SK-N-SH (cell line): ENCODE results near the gene MMD. TPM values are rescaled to one million over a fixed set of nuclear protein-coding genes. Genes with fewer than 3 reads are reported as not detected.

Experiments
- CTCF ChIA-PET: fragments of 300-600, 350-600 bp; formaldehyde crosslinking; extraction: SDS; loops from one replicate; lab custom pipeline; 2021; lab: Yijun Ruan, JAX
- POLR2A ChIA-PET: fragments of 350-600 bp; sonication (Branson Sonifier 250); formaldehyde crosslinking; extraction: SDS; loops from one replicate; lab custom pipeline; 2020; ENCODE audit warnings: antibody characterized with exemption, inconsistent platforms; lab: Yijun Ruan, JAX
- DNase-seq: peaks from one replicate; pipeline ENCODE4 v3.0.0; 2012
- H2AFZ ChIP-seq: fragments of 200-600 bp; sonication (generic); 2 replicates; pipeline ENCODE4 v1.8.1; 2016; ENCODE audit warnings: antibody characterized with exemption, mild to moderate bottlenecking, low read depth
- H3F3A ChIP-seq: fragments of 200-600 bp; sonication (generic); replicated peaks from 2 replicates; pipeline ENCODE3; 2016; ENCODE audit warnings: antibody characterized with exemption, mild to moderate bottlenecking; ENCODE audit not compliant: insufficient read depth
- H3K27ac ChIP-seq, 2 experiments: fragments of 200-500 bp in 1 of 2; fragments of 200-600 bp in 1 of 2; sonication (Bioruptor generic) in 1 of 2; sonication (generic), shearing (Covaris generic) in 1 of 2; 2 replicates each; pipeline versions ENCODE4 v1.5.1 to v1.6.1; 2014 to 2016; ENCODE audit warnings: low read depth in 2 of 2, inconsistent platforms in 1 of 2, low read length in 1 of 2, mild to moderate bottlenecking in 1 of 2, mixed read lengths in 1 of 2
- H3K27me3 ChIP-seq: fragments of 200-600 bp; sonication (generic), shearing (Covaris generic); 2 replicates; pipeline ENCODE4 v1.6.1; 2016; ENCODE audit warnings: mixed run types; ENCODE audit not compliant: insufficient read depth
- H3K36me3 ChIP-seq, 2 experiments: fragments of 200-500 bp in 1 of 2; fragments of 200-600 bp in 1 of 2; sonication (Bioruptor generic) in 1 of 2; sonication (generic) in 1 of 2; replicated peaks in 1 of 2; 2 replicates each; pipeline versions ENCODE3 to v1.5.1; 2014 to 2016; ENCODE audit warnings: low read length in 1 of 2, mild to moderate bottlenecking in 1 of 2; ENCODE audit not compliant: insufficient read depth in 2 of 2, control insufficient read depth in 1 of 2
- H3K4me1 ChIP-seq, 2 experiments: fragments of 200-500 bp in 1 of 2; fragments of 200-600 bp in 1 of 2; sonication (Bioruptor generic) in 1 of 2; sonication (generic), shearing (Covaris generic) in 1 of 2; 2 replicates each; pipeline versions ENCODE4 v1.5.1 to v1.6.1; 2014 to 2016; ENCODE audit warnings: low read depth in 1 of 2, low read length in 1 of 2, mixed run types in 1 of 2; ENCODE audit not compliant: insufficient read depth in 2 of 2, control insufficient read depth in 1 of 2
- H3K4me2 ChIP-seq: fragments of 200-600 bp; sonication (generic), shearing (Covaris generic); 2 replicates; pipeline ENCODE4 v1.6.1; 2017; ENCODE audit warnings: mixed run types
- H3K4me3 ChIP-seq, 2 experiments: fragments of 200-500 bp in 1 of 2; fragments of 200-600 bp in 1 of 2; sonication (Bioruptor generic) in 1 of 2; sonication (generic), shearing (Covaris generic) in 1 of 2; 2 replicates each; pipeline versions ENCODE4 v1.5.1 to v1.8.1; 2014 to 2016; ENCODE audit warnings: low read depth in 2 of 2, inconsistent platforms in 1 of 2, low read length in 1 of 2, mild to moderate bottlenecking in 1 of 2, mixed read lengths in 1 of 2, moderate library complexity in 1 of 2
- H3K79me2 ChIP-seq: fragments of 200-600 bp; sonication (generic); 2 replicates; pipeline ENCODE4 v1.8.1; 2017; ENCODE audit warnings: mild to moderate bottlenecking; ENCODE audit not compliant: insufficient read depth
- H3K9ac ChIP-seq: fragments of 200-600 bp; sonication (generic); 2 replicates; pipeline ENCODE4 v1.6.1; 2017; ENCODE audit warnings: mixed run types
- H3K9me2 ChIP-seq: fragments of 200-600 bp; sonication (generic); 2 replicates; pipeline ENCODE4 v1.6.1; 2017; ENCODE audit warnings: mixed run types
- H3K9me3 ChIP-seq: fragments of 200-600 bp; sonication (generic); 2 replicates; pipeline ENCODE4 v1.6.1; 2017; ENCODE audit warnings: mixed run types, mild to moderate bottlenecking, moderate library complexity
- H4K20me1 ChIP-seq: fragments of 200-600 bp; sonication (generic); 2 replicates; pipeline ENCODE4 v1.6.1; 2017; ENCODE audit warnings: mild to moderate bottlenecking, mixed run types; ENCODE audit not compliant: insufficient read depth
- CHD2 ChIP-seq: fragments of 150-350 bp; IDR thresholded peaks from 2 replicates; pipeline ENCODE4 v1.6.1; 2018; ENCODE audit warnings: low read length; ENCODE audit not compliant: partially characterized antibody
- EP300 ChIP-seq, 2 experiments: IDR thresholded peaks; 2 replicates each; pipeline versions ENCODE4 v1.4.0 to v1.6.1; 2012; ENCODE audit warnings: borderline replicate concordance in 1 of 2, low read depth in 1 of 2, low read length in 1 of 2
- EZH2phosphoT487 ChIP-seq: fragments of 200-600 bp; sonication (generic); IDR thresholded peaks from 2 replicates; pipeline ENCODE4 v1.6.1; 2017; ENCODE audit warnings: low read depth, mixed run types, mild to moderate bottlenecking, antibody characterized with exemption, moderate library complexity, borderline replicate concordance
- FOSL2 ChIP-seq: IDR thresholded peaks from 2 replicates; pipeline ENCODE4 v1.4.0; 2012; ENCODE audit warnings: low read depth, mild to moderate bottlenecking, moderate library complexity, borderline replicate concordance
- FOXJ3 ChIP-seq: sonication (generic); formaldehyde crosslinking; IDR thresholded peaks from 2 replicates; pipeline ENCODE4 v1.5.1; 2020; ENCODE audit warnings: mild to moderate bottlenecking, missing genetic modification reagents
- FOXM1 ChIP-seq: IDR thresholded peaks from 2 replicates; pipeline ENCODE4 v1.4.0; 2012; ENCODE audit warnings: low read depth, mild to moderate bottlenecking
- JUND ChIP-seq: IDR thresholded peaks from 2 replicates; pipeline ENCODE4 v1.4.0; 2012
- NFIC ChIP-seq: IDR thresholded peaks from 2 replicates; pipeline ENCODE4 v1.4.0; 2012; ENCODE audit warnings: borderline replicate concordance
- POLR2AphosphoS5 ChIP-seq: IDR thresholded peaks from 2 replicates; pipeline ENCODE4 v1.6.1; 2012; ENCODE audit warnings: low read depth, low read length
- RCOR1 ChIP-seq: fragments of 150-350 bp; IDR thresholded peaks from 2 replicates; pipeline ENCODE4 v1.6.1; 2017; ENCODE audit warnings: antibody characterized with exemption, low read length
- RXRA ChIP-seq: IDR thresholded peaks from 2 replicates; pipeline ENCODE4 v1.4.0; 2012; ENCODE audit warnings: low read depth, mild to moderate bottlenecking, borderline replicate concordance
- SIN3A ChIP-seq: IDR thresholded peaks from 2 replicates; pipeline ENCODE4 v1.6.1; 2012; ENCODE audit warnings: low read depth, mild to moderate bottlenecking, low read length, moderate library complexity, borderline replicate concordance
- TEAD4 ChIP-seq: IDR thresholded peaks from 2 replicates; pipeline ENCODE4 v1.4.0; 2012; ENCODE audit warnings: mild to moderate bottlenecking, borderline replicate concordance; ENCODE audit not compliant: insufficient read depth
- YY1 ChIP-seq: IDR thresholded peaks from 2 replicates; pipeline ENCODE4 v1.4.0; 2012; ENCODE audit warnings: low read depth, mild to moderate bottlenecking
- WGBS: methylation state at CpG from one replicate; pipeline ENCODE4 v1.1.6; 2017; ENCODE audit warnings: low lambda C conversion rate; 5-methylcytosine and 5-hydroxymethylcytosine counted together
- polyA plus RNA-seq, 3 experiments: library from polyadenylated mRNA; depleted of rRNA; stranded (reverse); fragments of >200 nt; gene quantifications; 2 replicates each; pipeline ENCODE4 v1.2.3, GENCODE V29; 2012
- TF ChIP-seq, protein P1 (sequence below): IDR thresholded peaks from 2 replicates; pipeline ENCODE4 v1.4.0; 2012; ENCODE audit warnings: low read depth, borderline replicate concordance
- TF ChIP-seq, protein P2 (sequence below): IDR thresholded peaks from 2 replicates; pipeline ENCODE4 v1.4.0; 2012; ENCODE audit warnings: low read depth
- TF ChIP-seq, protein P3 (sequence below): fragments of 200-600 bp; sonication (generic); IDR thresholded peaks from 2 replicates; pipeline ENCODE4 v1.6.1; 2017; ENCODE audit warnings: antibody characterized with exemption, mild to moderate bottlenecking, moderate library complexity
- TF ChIP-seq, protein P4 (sequence below): IDR thresholded peaks from 2 replicates; pipeline ENCODE4 v1.6.1; 2012; ENCODE audit warnings: mild to moderate bottlenecking, low read depth, low read length, moderate library complexity
- TF ChIP-seq, protein P5 (sequence below): IDR thresholded peaks from 2 replicates; pipeline ENCODE4; 2012

The MMD gene
- polyA plus RNA-seq, 1 of the 3 experiments (the other 2 are of a cell fraction), result 10.9 TPM

DNA sequence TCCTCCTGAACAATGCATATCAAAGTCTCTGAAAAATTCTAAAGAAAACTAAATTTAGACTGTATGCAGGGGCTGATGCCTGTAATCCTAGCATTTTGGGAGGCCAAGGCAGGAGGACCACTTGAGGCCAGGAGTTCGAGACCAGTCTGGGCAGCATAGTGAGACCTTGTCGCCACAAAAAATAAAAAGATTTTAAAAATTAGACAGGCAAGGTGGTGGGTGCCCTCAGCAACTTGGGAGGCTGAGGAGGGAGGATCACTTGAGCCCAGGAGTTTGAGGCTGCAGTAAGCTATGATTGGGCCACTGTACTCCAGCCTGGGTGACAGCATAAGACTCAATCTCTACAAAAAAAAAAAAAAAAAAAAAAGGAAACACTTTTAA lies 30.1 kb upstream of the MMD start:
- Histone ChIP-seq H3K79me2 (no peaks in the 10 kb centered on the region), H3K36me3 (no peaks in the 10 kb centered on the region), H2AFZ (peak overlapping the region; percentile 19; the same call in 1 of the 2 replicates), H3K27ac (peak overlapping the region; percentile 81 to 92), H3K4me3 (no peak overlapping the region), H3F3A (peaks cover 25% of the 10 kb centered on the region), H3K9me2 (no peaks in the 10 kb centered on the region), H3K9ac (peak overlapping the region; percentile 24; the same call in 1 of the 2 replicates), H3K4me1 (peaks cover 21 to 54% of the 10 kb centered on the region in 2 experiments), H3K27me3 (no peaks in the 10 kb centered on the region)
- ChIA-PET POLR2A (interaction anchor here (0.6 kb wide), 1 partner anchor 15 kb away, joined by 3 read pairs; no protein-coding TSS in a partner anchor), CTCF (interaction anchor here (0.7 kb wide), 1 partner anchor 1491 kb away, joined by 3 read pairs; no protein-coding TSS in a partner anchor)
- WGBS, result 94% methylated on average over 2 of the region's 2 CpGs
- no peak for DNase-seq
- TF ChIP-seq FOXJ3 (CRISPR knock-in tag) (no peak), SIN3A (no peak), JUND (no peak), YY1 (no peak)
- TF ChIP-seq, protein P1, sequence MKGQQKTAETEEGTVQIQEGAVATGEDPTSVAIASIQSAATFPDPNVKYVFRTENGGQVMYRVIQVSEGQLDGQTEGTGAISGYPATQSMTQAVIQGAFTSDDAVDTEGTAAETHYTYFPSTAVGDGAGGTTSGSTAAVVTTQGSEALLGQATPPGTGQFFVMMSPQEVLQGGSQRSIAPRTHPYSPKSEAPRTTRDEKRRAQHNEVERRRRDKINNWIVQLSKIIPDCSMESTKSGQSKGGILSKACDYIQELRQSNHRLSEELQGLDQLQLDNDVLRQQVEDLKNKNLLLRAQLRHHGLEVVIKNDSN, result no peak
- TF ChIP-seq, protein P2, sequence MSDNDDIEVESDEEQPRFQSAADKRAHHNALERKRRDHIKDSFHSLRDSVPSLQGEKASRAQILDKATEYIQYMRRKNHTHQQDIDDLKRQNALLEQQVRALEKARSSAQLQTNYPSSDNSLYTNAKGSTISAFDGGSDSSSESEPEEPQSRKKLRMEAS, result no peak
- TF ChIP-seq, protein P3, sequence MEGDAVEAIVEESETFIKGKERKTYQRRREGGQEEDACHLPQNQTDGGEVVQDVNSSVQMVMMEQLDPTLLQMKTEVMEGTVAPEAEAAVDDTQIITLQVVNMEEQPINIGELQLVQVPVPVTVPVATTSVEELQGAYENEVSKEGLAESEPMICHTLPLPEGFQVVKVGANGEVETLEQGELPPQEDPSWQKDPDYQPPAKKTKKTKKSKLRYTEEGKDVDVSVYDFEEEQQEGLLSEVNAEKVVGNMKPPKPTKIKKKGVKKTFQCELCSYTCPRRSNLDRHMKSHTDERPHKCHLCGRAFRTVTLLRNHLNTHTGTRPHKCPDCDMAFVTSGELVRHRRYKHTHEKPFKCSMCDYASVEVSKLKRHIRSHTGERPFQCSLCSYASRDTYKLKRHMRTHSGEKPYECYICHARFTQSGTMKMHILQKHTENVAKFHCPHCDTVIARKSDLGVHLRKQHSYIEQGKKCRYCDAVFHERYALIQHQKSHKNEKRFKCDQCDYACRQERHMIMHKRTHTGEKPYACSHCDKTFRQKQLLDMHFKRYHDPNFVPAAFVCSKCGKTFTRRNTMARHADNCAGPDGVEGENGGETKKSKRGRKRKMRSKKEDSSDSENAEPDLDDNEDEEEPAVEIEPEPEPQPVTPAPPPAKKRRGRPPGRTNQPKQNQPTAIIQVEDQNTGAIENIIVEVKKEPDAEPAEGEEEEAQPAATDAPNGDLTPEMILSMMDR, result no peak
- TF ChIP-seq, all 33 proteins: peak for 0
- Histone ChIP-seq H3K4me2 (peak overlapping the region; percentile 36; the same call in 1 of the 2 replicates), H4K20me1 (no peaks in the 10 kb centered on the region), H3K9me3 (no peaks in the 10 kb centered on the region)

DNA sequence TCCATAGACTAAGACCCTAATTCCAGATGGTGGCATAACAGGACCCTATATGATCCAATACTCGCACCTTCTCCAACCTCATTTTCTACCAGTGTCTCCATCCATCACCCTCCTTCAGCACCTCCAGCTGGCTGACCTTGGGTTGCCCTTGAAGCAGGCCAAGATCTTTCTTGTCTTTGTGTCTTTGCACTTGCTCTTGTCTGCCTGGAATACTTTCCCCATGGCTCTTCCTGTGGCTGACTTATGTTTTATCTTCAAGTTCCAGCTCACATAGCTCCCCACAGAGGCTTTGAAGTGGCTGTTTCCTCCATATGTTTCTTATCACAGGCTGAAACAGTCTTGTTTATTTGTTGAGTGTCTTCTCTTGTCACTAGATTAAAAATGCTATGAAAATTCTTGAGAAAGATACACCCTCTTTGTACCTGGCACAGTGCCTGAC lies 29.6 kb upstream of the MMD start:
- CTCF ChIA-PET, result interaction anchor here (0.7 to 1.0 kb wide), 2 partner anchors 12 to 1491 kb away, joined by 3 read pairs; no protein-coding TSS in a partner anchor
- TF ChIP-seq RCOR1 (peak; percentile 66; the same call in 1 of the 2 replicates), NFIC (peak; percentile 22; the same call in 1 of the 2 replicates), POLR2AphosphoS5 (peak; percentile 54; the same call in 1 of the 2 replicates), CHD2 (peak; percentile 51), RXRA (peak; percentile 76; the same call in 1 of the 2 replicates), FOSL2 (no peak), EZH2phosphoT487 (no peak), TEAD4 (peak; percentile 53; the same call in 1 of the 2 replicates), EP300 (IDR thresholded peaks at IDR 0.05; ENCODE audit: borderline replicate concordance in 1 of 2, low read depth in 1 of 2, low read length in 1 of 2) (peak; percentile 26 to 52; a peak in 1 of 4 replicates), FOXM1 (no peak)
- TF ChIP-seq, protein P4, sequence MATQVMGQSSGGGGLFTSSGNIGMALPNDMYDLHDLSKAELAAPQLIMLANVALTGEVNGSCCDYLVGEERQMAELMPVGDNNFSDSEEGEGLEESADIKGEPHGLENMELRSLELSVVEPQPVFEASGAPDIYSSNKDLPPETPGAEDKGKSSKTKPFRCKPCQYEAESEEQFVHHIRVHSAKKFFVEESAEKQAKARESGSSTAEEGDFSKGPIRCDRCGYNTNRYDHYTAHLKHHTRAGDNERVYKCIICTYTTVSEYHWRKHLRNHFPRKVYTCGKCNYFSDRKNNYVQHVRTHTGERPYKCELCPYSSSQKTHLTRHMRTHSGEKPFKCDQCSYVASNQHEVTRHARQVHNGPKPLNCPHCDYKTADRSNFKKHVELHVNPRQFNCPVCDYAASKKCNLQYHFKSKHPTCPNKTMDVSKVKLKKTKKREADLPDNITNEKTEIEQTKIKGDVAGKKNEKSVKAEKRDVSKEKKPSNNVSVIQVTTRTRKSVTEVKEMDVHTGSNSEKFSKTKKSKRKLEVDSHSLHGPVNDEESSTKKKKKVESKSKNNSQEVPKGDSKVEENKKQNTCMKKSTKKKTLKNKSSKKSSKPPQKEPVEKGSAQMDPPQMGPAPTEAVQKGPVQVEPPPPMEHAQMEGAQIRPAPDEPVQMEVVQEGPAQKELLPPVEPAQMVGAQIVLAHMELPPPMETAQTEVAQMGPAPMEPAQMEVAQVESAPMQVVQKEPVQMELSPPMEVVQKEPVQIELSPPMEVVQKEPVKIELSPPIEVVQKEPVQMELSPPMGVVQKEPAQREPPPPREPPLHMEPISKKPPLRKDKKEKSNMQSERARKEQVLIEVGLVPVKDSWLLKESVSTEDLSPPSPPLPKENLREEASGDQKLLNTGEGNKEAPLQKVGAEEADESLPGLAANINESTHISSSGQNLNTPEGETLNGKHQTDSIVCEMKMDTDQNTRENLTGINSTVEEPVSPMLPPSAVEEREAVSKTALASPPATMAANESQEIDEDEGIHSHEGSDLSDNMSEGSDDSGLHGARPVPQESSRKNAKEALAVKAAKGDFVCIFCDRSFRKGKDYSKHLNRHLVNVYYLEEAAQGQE, result 0 out of 2 replicates have a peak, but pooled peaks have one; percentile 35
- TF ChIP-seq, protein P5, sequence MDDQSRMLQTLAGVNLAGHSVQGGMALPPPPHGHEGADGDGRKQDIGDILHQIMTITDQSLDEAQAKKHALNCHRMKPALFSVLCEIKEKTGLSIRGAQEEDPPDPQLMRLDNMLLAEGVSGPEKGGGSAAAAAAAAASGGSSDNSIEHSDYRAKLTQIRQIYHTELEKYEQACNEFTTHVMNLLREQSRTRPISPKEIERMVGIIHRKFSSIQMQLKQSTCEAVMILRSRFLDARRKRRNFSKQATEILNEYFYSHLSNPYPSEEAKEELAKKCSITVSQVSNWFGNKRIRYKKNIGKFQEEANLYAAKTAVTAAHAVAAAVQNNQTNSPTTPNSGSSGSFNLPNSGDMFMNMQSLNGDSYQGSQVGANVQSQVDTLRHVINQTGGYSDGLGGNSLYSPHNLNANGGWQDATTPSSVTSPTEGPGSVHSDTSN, result peak; percentile 67

More for the DNA sequence above, 29.6 kb upstream of the MMD start:
- no peak for DNase-seq
- H3K4me1 ChIP-seq, result peaks cover 21 to 49% of the 10 kb centered on the region in 2 experiments
- no peaks in the 10 kb centered on the region for H3K9me2 ChIP-seq
- no peak overlapping the region for H2AFZ ChIP-seq
- no peaks in the 10 kb centered on the region for H3K9me3 ChIP-seq
- H3K27ac ChIP-seq, result peak overlapping the region; percentile 81 to 92
- H3K36me3 ChIP-seq, result no peaks in the 10 kb centered on the region
- POLR2A ChIA-PET, result no interaction called here
- WGBS, result 88% methylated on average over 1 of the region's 1 CpG
- no peak overlapping the region for H3K9ac ChIP-seq
- H3K4me2 ChIP-seq, result peak overlapping the region; percentile 8; the same call in 1 of the 2 replicates
- H3K4me3 ChIP-seq, result no peak overlapping the region
- H3F3A ChIP-seq, result peaks cover 25% of the 10 kb centered on the region
- no peaks in the 10 kb centered on the region for H4K20me1 ChIP-seq
- no peaks in the 10 kb centered on the region for H3K79me2 ChIP-seq
- no peaks in the 10 kb centered on the region for H3K27me3 ChIP-seq
